K562 (cell line): Measurements from ENCODE around the gene PPP1R15A. TPM values are rescaled to one million over a fixed set of nuclear protein-coding genes. Genes with fewer than 3 reads are reported as not detected.

Source experiments
- BCL6 ChIP-seq: fragments of 250-450 bp; sonication (Bioruptor Pico); IDR thresholded peaks from 2 replicates; pipeline ENCODE4 v1.4.0; 2020
- BCLAF1 ChIP-seq, 2 experiments: fragments of 450-650 bp in 1 of 2; IDR thresholded peaks; 2 replicates each; pipeline ENCODE4 v1.6.1; 2011 to 2017; ENCODE audit warnings: low read depth in 2 of 2, antibody characterized with exemption in 1 of 2, borderline replicate concordance in 1 of 2, low read length in 1 of 2, mild to moderate bottlenecking in 1 of 2, mixed read lengths in 1 of 2; ENCODE audit not compliant: control insufficient read depth in 1 of 2
- CBX1 ChIP-seq: sonication (generic); IDR thresholded peaks from 2 replicates; pipeline ENCODE4 v1.6.1; 2016; ENCODE audit warnings: antibody characterized with exemption, low read depth, mild to moderate bottlenecking
- FOXP1 ChIP-seq: sonication (generic); formaldehyde crosslinking; IDR thresholded peaks from 2 replicates; pipeline ENCODE4 v1.8.0; 2022; ENCODE audit warnings: mild to moderate bottlenecking, missing genetic modification reagents
- HEY1 ChIP-seq: fragments of 250-450 bp; sonication (Bioruptor Pico); IDR thresholded peaks from 2 replicates; pipeline ENCODE4 v1.5.0; 2020; ENCODE audit warnings: mild to moderate bottlenecking, moderate library complexity, borderline replicate concordance
- KDM5B ChIP-seq: fragments of 200-600 bp; sonication (generic); IDR thresholded peaks from 2 replicates; pipeline ENCODE4 v1.6.1; 2012; ENCODE audit warnings: low read depth, mild to moderate bottlenecking, moderate library complexity, low read length, control low read depth, inconsistent platforms; ENCODE audit not compliant: insufficient replicate concordance
- L3MBTL2 ChIP-seq: fragments of 450-650 bp; IDR thresholded peaks from 2 replicates; pipeline ENCODE4 v1.6.1; 2016; ENCODE audit warnings: mild to moderate bottlenecking, moderate library complexity
- NFIC ChIP-seq: fragments of 450-650 bp; IDR thresholded peaks from 2 replicates; pipeline ENCODE4 v1.6.1; 2017; ENCODE audit warnings: mild to moderate bottlenecking, inconsistent platforms
- TEAD1 ChIP-seq, 2 experiments: fragments of 450-650 bp in 1 of 2; sonication (generic) in 1 of 2; formaldehyde crosslinking; IDR thresholded peaks; 2 replicates each; pipeline versions ENCODE4 v1.4.0 to v1.8.0; 2020 to 2022; ENCODE audit warnings: mild to moderate bottlenecking in 2 of 2, missing genetic modification reagents in 1 of 2
- THRAP3 ChIP-seq: fragments of 450-650 bp; IDR thresholded peaks from 2 replicates; pipeline ENCODE4 v1.6.1; 2016; ENCODE audit warnings: mild to moderate bottlenecking, inconsistent platforms, borderline replicate concordance
- polyA plus RNA-seq, 8 experiments: library from polyadenylated mRNA; depleted of rRNA in 4 of 8; stranded (reverse) in 5 of 8; unstranded in 3 of 8; fragments of >200 nt; fragmentation: Nextera tagmentation in 2 of 8; fragmentation: Illumina TruSeq in 1 of 8; extraction: Ambion mirVana in 2 of 8; extraction: Trizol in 1 of 8; gene quantifications; 2 replicates each; pipeline versions ENCODE4 v1.2.1 to v1.2.3, GENCODE V29; 2011 to 2014; ENCODE audit warnings: inconsistent platforms in 1 of 8, missing spikeins in 1 of 8
- total RNA-seq, 7 experiments: library from RNA; depleted of rRNA in 6 of 7; stranded (reverse); fragments of >200 nt in 6 of 7; fragmentation: Illumina TruSeq in 2 of 7; extraction: Trizol in 2 of 7; gene quantifications; 2 replicates each; pipeline versions ENCODE4 v1.2.1 to v1.2.3, GENCODE V29; 2011 to 2021; ENCODE audit warnings: low replicate concordance in 1 of 7
- TF ChIP-seq, protein P1 (sequence below): fragments of 450-650 bp; IDR thresholded peaks from 2 replicates; pipeline ENCODE4 v1.6.1; 2016; ENCODE audit warnings: borderline replicate concordance
- TF ChIP-seq, protein P2 (sequence below), 2 experiments: fragments of 450-650 bp in 1 of 2; sonication (generic) in 1 of 2; formaldehyde crosslinking in 1 of 2; IDR thresholded peaks; 2 replicates each; pipeline versions ENCODE4 v1.7.1 to v1.9.0; 2016 to 2022; ENCODE audit warnings: inconsistent platforms in 1 of 2, mild to moderate bottlenecking in 1 of 2, missing genetic modification reagents in 1 of 2

The PPP1R15A gene
- total and polyA plus RNA-seq, 9 of the 15 experiments (the other 6 are each of a cell fraction or from before 2014, with no cell fraction given) = 0.42 to 73.7 (median 44.0) TPM

DNA sequence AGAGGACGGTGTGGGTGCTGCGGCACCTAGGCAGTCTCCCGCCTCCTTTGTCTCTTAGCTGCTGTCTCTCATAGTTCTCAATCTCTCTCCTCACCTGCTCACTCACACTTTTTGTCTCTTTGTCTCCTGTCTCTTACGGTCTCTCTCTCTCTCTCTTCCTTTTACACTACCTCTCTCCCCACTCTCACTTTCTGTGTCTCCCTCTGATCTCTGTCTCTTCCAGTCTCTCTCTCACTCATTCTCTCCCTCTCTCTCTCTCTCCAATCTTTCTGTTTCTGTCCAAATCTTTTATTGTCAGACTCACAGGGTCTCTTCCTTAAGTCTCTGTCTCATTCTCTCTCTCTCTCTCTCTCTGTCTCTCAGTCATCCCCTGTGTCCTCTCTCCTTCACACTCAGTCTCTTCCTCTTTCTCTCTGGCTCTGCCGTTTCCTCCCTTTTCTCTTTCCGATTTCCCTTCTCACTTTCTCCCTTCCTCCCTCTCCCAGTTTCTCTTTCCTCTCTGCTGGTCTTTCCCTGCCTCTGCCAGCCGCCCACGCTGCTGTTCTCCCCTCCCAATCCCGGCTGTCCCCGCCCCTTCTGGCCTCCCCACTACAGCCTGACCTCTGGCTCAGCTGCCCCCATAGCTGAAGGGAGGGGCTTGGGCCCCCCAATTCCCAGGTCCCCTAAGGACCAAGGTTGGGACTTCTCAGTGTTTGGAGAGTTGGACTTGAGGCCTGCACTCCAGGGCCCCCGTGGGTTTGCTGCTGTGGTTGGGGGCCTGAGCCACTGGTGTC lies 3.9 kb upstream of the PPP1R15A start, which contains the start of gene PLEKHA4 (continued):
- TF ChIP-seq HEY1 (CRISPR knock-in tag) (no peak), NFIC (peak; percentile 29; the same call in 1 of the 2 replicates), CBX1 (no peak), L3MBTL2 (no peak), BCL6 (CRISPR knock-in tag) (no peak), FOXP1 (no peak), BCLAF1 (IDR thresholded peaks at IDR 0.05; ENCODE audit: borderline replicate concordance in 1 of 2, control insufficient read depth in 1 of 2, low read depth in 2 of 2, low read length in 1 of 2) (no peak), THRAP3 (peak; percentile 49; the same call in 1 of the 2 replicates), TEAD1 (CRISPR knock-in tag; IDR thresholded peaks at IDR 0.05) (no peak), KDM5B (no peak)
- TF ChIP-seq, protein P1, sequence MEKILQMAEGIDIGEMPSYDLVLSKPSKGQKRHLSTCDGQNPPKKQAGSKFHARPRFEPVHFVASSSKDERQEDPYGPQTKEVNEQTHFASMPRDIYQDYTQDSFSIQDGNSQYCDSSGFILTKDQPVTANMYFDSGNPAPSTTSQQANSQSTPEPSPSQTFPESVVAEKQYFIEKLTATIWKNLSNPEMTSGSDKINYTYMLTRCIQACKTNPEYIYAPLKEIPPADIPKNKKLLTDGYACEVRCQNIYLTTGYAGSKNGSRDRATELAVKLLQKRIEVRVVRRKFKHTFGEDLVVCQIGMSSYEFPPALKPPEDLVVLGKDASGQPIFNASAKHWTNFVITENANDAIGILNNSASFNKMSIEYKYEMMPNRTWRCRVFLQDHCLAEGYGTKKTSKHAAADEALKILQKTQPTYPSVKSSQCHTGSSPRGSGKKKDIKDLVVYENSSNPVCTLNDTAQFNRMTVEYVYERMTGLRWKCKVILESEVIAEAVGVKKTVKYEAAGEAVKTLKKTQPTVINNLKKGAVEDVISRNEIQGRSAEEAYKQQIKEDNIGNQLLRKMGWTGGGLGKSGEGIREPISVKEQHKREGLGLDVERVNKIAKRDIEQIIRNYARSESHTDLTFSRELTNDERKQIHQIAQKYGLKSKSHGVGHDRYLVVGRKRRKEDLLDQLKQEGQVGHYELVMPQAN = peak; percentile 74
- TF ChIP-seq, protein P2, sequence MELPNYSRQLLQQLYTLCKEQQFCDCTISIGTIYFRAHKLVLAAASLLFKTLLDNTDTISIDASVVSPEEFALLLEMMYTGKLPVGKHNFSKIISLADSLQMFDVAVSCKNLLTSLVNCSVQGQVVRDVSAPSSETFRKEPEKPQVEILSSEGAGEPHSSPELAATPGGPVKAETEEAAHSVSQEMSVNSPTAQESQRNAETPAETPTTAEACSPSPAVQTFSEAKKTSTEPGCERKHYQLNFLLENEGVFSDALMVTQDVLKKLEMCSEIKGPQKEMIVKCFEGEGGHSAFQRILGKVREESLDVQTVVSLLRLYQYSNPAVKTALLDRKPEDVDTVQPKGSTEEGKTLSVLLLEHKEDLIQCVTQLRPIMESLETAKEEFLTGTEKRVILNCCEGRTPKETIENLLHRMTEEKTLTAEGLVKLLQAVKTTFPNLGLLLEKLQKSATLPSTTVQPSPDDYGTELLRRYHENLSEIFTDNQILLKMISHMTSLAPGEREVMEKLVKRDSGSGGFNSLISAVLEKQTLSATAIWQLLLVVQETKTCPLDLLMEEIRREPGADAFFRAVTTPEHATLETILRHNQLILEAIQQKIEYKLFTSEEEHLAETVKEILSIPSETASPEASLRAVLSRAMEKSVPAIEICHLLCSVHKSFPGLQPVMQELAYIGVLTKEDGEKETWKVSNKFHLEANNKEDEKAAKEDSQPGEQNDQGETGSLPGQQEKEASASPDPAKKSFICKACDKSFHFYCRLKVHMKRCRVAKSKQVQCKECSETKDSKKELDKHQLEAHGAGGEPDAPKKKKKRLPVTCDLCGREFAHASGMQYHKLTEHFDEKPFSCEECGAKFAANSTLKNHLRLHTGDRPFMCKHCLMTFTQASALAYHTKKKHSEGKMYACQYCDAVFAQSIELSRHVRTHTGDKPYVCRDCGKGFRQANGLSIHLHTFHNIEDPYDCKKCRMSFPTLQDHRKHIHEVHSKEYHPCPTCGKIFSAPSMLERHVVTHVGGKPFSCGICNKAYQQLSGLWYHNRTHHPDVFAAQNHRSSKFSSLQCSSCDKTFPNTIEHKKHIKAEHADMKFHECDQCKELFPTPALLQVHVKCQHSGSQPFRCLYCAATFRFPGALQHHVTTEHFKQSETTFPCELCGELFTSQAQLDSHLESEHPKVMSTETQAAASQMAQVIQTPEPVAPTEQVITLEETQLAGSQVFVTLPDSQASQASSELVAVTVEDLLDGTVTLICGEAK (IDR thresholded peaks at IDR 0.05) = peak; percentile 76
- TF ChIP-seq, protein P2 (CRISPR knock-in tag; IDR thresholded peaks at IDR 0.05) = no peak
